GM10248 (cell line): ENCODE results near the gene C12orf57.

Experiments
- CTCF ChIA-PET: fragments of 300-600 bp; sonication (Branson Sonifier 250); formaldehyde crosslinking; extraction: SDS; loops from one replicate; lab custom pipeline; 2021; ENCODE audit warnings: antibody characterized with exemption; lab: Yijun Ruan, JAX
- POLR2A ChIA-PET: fragments of 350-650 bp; sonication (Branson Sonifier 250); formaldehyde crosslinking; extraction: SDS; loops from one replicate; lab custom pipeline; 2020; ENCODE audit warnings: antibody characterized with exemption; lab: Yijun Ruan, JAX
- DNase-seq: peaks from one replicate; pipeline ENCODE4 v3.0.0; 2012; ENCODE audit errors: extremely low spot score
- CTCF ChIP-seq: IDR thresholded peaks from 2 replicates; pipeline ENCODE4 v1.5.1; 2012; ENCODE audit warnings: mild to moderate bottlenecking, low read depth; ENCODE audit errors: extremely low read depth, missing control alignments, control extremely low read depth

C12orf57 gene

GRCh38 chr12:6943722-6944380 is at the start of gene C12orf57, which contains the start of gene RNU7-1:
TSS of gene C12orf57 (plus strand) at chr12:6944022. CDS start at chr12:6944122, 100 bp downstream.
TSS of gene RNU7-1 (plus strand) at chr12:6943816.
- ChIA-PET CTCF (interaction anchor here (1.0 to 22.9 kb wide), 14 partner anchors 7 to 169 kb away, joined by 3 to 530 read pairs (median 8); partner anchors contain the start of genes C1RL, LPCAT3 and SPSB2), POLR2A (interaction anchor here (0.8 to 6.1 kb wide), 15 partner anchors 9 to 410 kb away, joined by 3 to 147 read pairs (median 4); partner anchors contain the start of genes ENO2, GAPDH, LPCAT3 and SPSB2)
- TF ChIP-seq CTCF, result no peak
- DNase-seq, result peak; percentile 68

GRCh38 chr12:6894321-6894720 is 49.5 kb upstream of the C12orf57 start:
- TF ChIP-seq CTCF, result no peak
- no peak for DNase-seq
- POLR2A ChIA-PET, result no interaction called here
- CTCF ChIA-PET, result interaction anchor here (0.8 to 1.4 kb wide), 4 partner anchors 16 to 64 kb away, joined by 3 to 7 read pairs (median 3); partner anchors contain the start of gene SPSB2

GRCh38 chr12:6896846-6897435 is 46.9 kb upstream of the C12orf57 start:
- no peak for DNase-seq
- no peak for TF ChIP-seq CTCF
- ChIA-PET CTCF (interaction anchor here (1.1 to 2.2 kb wide), 4 partner anchors 12 to 54 kb away, joined by 3 to 10 read pairs (median 4); partner anchors contain the start of genes ENO2, PTPN6 and SPSB2), POLR2A (no interaction called here)

- no peak for DNase-seq
- CTCF ChIA-PET, result interaction anchor here (1.3 to 2.2 kb wide), 5 partner anchors 8 to 31 kb away, joined by 3 to 10 read pairs (median 7); partner anchors contain the start of genes SPSB2 and TPI1
- POLR2A ChIA-PET, result no interaction called here
- TF ChIP-seq CTCF, result no peak
Observed at GRCh38 chr12:6899427-6899826, 44.4 kb upstream of the C12orf57 start.

- POLR2A ChIA-PET, result no interaction called here
- CTCF ChIA-PET, result interaction anchor here (1.0 to 2.2 kb wide), 6 partner anchors 9 to 65 kb away, joined by 3 to 10 read pairs (median 6); partner anchors contain the start of genes SPSB2 and TPI1
- no peak for DNase-seq
- no peak for TF ChIP-seq CTCF
Observed at GRCh38 chr12:6899837-6900519, 43.8 kb upstream of the C12orf57 start.

- no peak for TF ChIP-seq CTCF
- ChIA-PET POLR2A (interaction anchor here (0.7 to 1.3 kb wide), 3 partner anchors 11 to 35 kb away, joined by 3 to 4 read pairs (median 3); partner anchors contain the start of genes SPSB2 and TPI1), CTCF (interaction anchor here (1.0 to 4.9 kb wide), 7 partner anchors 9 to 206 kb away, joined by 3 to 27 read pairs (median 6); partner anchors contain the start of genes MLF2 and SPSB2)
- DNase-seq, result no peak
Observed at GRCh38 chr12:6902448-6902847, 41.4 kb upstream of the C12orf57 start.
